ENCODE results near the gene OR2T10.
A peak's percentile ranks its signal among the peaks of the same experiment; 100 is the strongest.

The OR2T10 gene

DNA sequence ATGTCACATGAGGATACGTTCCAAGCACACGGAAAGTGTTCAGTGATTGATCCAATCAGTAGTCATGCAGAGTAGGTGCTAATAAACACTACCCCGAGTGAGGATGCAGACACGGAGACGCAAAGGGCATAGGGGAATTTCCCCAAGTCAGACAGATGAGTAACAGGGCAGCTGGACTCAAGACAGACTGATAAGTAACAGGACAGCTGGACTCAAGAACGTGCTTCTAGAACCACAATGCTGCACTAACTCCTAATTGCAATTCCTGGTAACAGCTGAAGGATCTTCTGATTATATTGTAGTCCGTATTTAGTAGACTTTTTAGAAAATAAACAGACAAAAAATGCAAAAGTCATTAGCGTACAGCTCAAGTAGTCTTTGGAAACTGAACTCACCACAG, 1.9 kb upstream of the OR2T10 start:
- TF ChIP-seq, protein P1, sequence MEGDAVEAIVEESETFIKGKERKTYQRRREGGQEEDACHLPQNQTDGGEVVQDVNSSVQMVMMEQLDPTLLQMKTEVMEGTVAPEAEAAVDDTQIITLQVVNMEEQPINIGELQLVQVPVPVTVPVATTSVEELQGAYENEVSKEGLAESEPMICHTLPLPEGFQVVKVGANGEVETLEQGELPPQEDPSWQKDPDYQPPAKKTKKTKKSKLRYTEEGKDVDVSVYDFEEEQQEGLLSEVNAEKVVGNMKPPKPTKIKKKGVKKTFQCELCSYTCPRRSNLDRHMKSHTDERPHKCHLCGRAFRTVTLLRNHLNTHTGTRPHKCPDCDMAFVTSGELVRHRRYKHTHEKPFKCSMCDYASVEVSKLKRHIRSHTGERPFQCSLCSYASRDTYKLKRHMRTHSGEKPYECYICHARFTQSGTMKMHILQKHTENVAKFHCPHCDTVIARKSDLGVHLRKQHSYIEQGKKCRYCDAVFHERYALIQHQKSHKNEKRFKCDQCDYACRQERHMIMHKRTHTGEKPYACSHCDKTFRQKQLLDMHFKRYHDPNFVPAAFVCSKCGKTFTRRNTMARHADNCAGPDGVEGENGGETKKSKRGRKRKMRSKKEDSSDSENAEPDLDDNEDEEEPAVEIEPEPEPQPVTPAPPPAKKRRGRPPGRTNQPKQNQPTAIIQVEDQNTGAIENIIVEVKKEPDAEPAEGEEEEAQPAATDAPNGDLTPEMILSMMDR (conservative IDR thresholded peaks at IDR 0.05; ENCODE audit: low read depth, low read length) = no peak
- Histone ChIP-seq H2AFZ (ENCODE audit: low read depth) (no peak overlapping the region), H3K4me3 (IDR thresholded peaks at IDR 0.05; ENCODE audit: insufficient read depth, low read depth, low read length) (no peak overlapping the region), H3K4me1 (ENCODE audit: low read depth, poor library complexity, severe bottlenecking) (peaks cover 10% of the 10 kb centered on the region), H3K79me2 (ENCODE audit: insufficient read depth, low read depth) (no peaks in the 10 kb centered on the region), H3K27me3 (ENCODE audit: insufficient read depth, low read depth) (no peaks in the 10 kb centered on the region), H3K9ac (no peak overlapping the region), H3K4me2 (no peak overlapping the region), H3K36me3 (ENCODE audit: insufficient read depth) (no peaks in the 10 kb centered on the region), H4K20me1 (ENCODE audit: insufficient read depth) (no peaks in the 10 kb centered on the region), H3K27ac (no peak overlapping the region)

DNA sequence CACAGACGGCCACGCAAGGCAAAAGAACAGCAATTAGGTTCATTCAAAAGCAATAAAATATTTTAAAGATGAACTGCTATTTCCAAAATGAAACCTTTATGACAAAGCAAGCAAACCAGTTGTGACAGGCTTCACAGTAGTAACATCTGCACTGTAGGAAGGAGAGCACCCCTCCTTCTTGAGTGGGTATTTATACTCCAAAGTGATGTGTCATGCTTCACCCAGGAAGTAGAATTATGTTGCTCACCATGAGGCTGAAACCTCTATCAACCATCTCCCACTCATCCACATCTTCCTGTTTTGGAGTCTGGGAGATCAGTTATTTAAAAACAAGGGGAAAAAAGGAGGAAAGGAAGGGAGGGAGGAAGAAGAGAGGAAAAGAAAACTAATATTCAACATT, 885 bp downstream of the OR2T10 start:
- peak overlapping the region; percentile 34 for H2AFZ ChIP-seq (ENCODE audit: low read depth)
- H3K4me3 ChIP-seq (IDR thresholded peaks at IDR 0.05; ENCODE audit: insufficient read depth, low read depth, low read length) = no peak overlapping the region
- TF ChIP-seq, protein P1 (conservative IDR thresholded peaks at IDR 0.05; ENCODE audit: low read depth, low read length) = no peak
- H3K79me2 ChIP-seq (ENCODE audit: insufficient read depth, low read depth) = no peaks in the 10 kb centered on the region
- H3K4me2 ChIP-seq = no peak overlapping the region
- no peaks in the 10 kb centered on the region for H3K27me3 ChIP-seq (ENCODE audit: insufficient read depth, low read depth)
- H3K27ac ChIP-seq = no peak overlapping the region
- H3K9ac ChIP-seq = no peak overlapping the region
- H3K4me1 ChIP-seq (ENCODE audit: low read depth, poor library complexity, severe bottlenecking) = peaks cover 10% of the 10 kb centered on the region
- no peaks in the 10 kb centered on the region for H4K20me1 ChIP-seq (ENCODE audit: insufficient read depth)
- H3K36me3 ChIP-seq (ENCODE audit: insufficient read depth) = no peaks in the 10 kb centered on the region

DNA sequence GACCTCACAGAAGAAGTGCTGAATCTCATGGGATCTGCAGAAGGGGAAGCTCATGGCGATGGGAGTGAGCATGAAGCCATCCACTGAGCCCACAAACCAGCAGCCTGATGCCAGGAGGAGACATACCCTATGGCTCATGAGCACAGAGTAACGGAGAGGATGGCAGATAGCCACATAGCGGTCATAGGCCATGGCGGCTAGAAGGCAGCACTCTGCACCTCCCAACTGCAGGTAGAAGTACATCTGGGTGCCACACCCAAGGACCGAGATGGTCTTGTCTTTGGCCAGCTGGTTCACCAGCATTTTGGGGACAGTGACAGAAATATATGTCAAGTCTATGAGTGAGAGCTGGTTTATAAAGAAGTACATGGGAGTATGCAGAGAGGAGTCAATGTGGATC, 4.3 kb downstream of the OR2T10 start:
- H4K20me1 ChIP-seq (ENCODE audit: insufficient read depth) = no peaks in the 10 kb centered on the region
- no peak overlapping the region for H3K9ac ChIP-seq
- H3K4me2 ChIP-seq = no peak overlapping the region
- no peaks in the 10 kb centered on the region for H3K79me2 ChIP-seq (ENCODE audit: insufficient read depth, low read depth)
- no peak overlapping the region for H3K4me3 ChIP-seq (IDR thresholded peaks at IDR 0.05; ENCODE audit: insufficient read depth, low read depth, low read length)
- H3K27ac ChIP-seq = no peak overlapping the region
- H3K27me3 ChIP-seq (ENCODE audit: insufficient read depth, low read depth) = no peaks in the 10 kb centered on the region
- peaks cover 10% of the 10 kb centered on the region for H3K4me1 ChIP-seq (ENCODE audit: low read depth, poor library complexity, severe bottlenecking)
- H3K36me3 ChIP-seq (ENCODE audit: insufficient read depth) = no peaks in the 10 kb centered on the region
- no peak overlapping the region for H2AFZ ChIP-seq (ENCODE audit: low read depth)
- TF ChIP-seq, protein P1 (conservative IDR thresholded peaks at IDR 0.05; ENCODE audit: low read depth, low read length) = no peak

DNA sequence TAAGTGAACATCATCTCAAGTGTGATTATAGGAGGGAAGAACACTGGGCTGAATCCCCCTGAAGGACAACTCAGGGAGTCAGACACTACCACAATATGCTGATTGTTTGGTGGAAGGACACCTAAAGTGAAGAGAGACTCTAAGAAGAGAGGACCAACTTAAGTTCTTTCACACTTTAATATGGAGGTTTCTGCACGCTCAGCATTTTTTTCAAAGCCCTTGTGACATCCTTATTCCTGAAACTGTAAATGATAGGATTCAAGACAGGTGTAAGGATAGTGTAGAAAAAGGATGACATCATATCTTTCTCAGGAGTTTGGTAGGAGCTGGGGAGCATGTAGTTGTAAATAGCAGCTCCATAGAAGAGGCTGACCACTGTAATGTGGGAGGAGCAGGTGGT, 4.8 kb downstream of the OR2T10 start:
- no peaks in the 10 kb centered on the region for H4K20me1 ChIP-seq (ENCODE audit: insufficient read depth)
- H3K4me2 ChIP-seq = no peak overlapping the region
- H3K4me1 ChIP-seq (ENCODE audit: low read depth, poor library complexity, severe bottlenecking) = peaks cover 10% of the 10 kb centered on the region
- no peaks in the 10 kb centered on the region for H3K27me3 ChIP-seq (ENCODE audit: insufficient read depth, low read depth)
- H3K27ac ChIP-seq = no peak overlapping the region
- no peak overlapping the region for H3K4me3 ChIP-seq (IDR thresholded peaks at IDR 0.05; ENCODE audit: insufficient read depth, low read depth, low read length)
- no peaks in the 10 kb centered on the region for H3K79me2 ChIP-seq (ENCODE audit: insufficient read depth, low read depth)
- no peaks in the 10 kb centered on the region for H3K36me3 ChIP-seq (ENCODE audit: insufficient read depth)
- H2AFZ ChIP-seq (ENCODE audit: low read depth) = no peak overlapping the region
- TF ChIP-seq, protein P1 (conservative IDR thresholded peaks at IDR 0.05; ENCODE audit: low read depth, low read length) = no peak
- no peak overlapping the region for H3K9ac ChIP-seq

All from KMS-11 (cell line).